Measurements from ENCODE around the gene KRTAP5-7.
A peak's percentile ranks its signal among the peaks of the same experiment; 100 is the strongest.
"Not testable (repeated sequence)": the region's sequence is repeated elsewhere in the genome, so short reads cannot be mapped to it uniquely, and the experiment has no call there.

The KRTAP5-7 gene

GRCh38 chr11:71558996-71559395, 31.9 kb downstream of the KRTAP5-7 start:
- no peak for DNase-seq (ENCODE audit: low read depth)

- DNase-seq (ENCODE audit: low read depth), result no peak
Measured at GRCh38 chr11:71562120-71562519, 35.1 kb downstream of the KRTAP5-7 start.

GRCh38 chr11:71563406-71563805, 36.3 kb downstream of the KRTAP5-7 start:
- peak; percentile 59 for DNase-seq (ENCODE audit: low read depth)

- no peak for DNase-seq (ENCODE audit: low read depth)
Measured at GRCh38 chr11:71564430-71564829, 37.4 kb downstream of the KRTAP5-7 start.

- DNase-seq (ENCODE audit: low read depth), result no peak
Measured at GRCh38 chr11:71565263-71565662, 38.2 kb downstream of the KRTAP5-7 start, which contains the start of gene KRTAP5-10. TSS of gene KRTAP5-10 (plus strand) at chr11:71565563. CDS start at chr11:71565588, 25 bp downstream.

GRCh38 chr11:71566081-71566620, 39.1 kb downstream of the KRTAP5-7 start:
- no peak for DNase-seq (ENCODE audit: low read depth)

- not testable (repeated sequence) for DNase-seq (ENCODE audit: low read depth)
Measured at GRCh38 chr11:71566626-71567599, 39.8 kb downstream of the KRTAP5-7 start.

- DNase-seq (ENCODE audit: low read depth), result not testable (repeated sequence)
Measured at GRCh38 chr11:71567633-71568032, 40.6 kb downstream of the KRTAP5-7 start.

- DNase-seq (ENCODE audit: low read depth), result peak; percentile 9
Measured at GRCh38 chr11:71568704-71569349, 41.8 kb downstream of the KRTAP5-7 start.

- DNase-seq (ENCODE audit: low read depth), result not testable (repeated sequence)
Measured at GRCh38 chr11:71571101-71571850, 44.2 kb downstream of the KRTAP5-7 start.

- DNase-seq (ENCODE audit: low read depth), result no peak
Measured at GRCh38 chr11:71572811-71573210, 45.7 kb downstream of the KRTAP5-7 start.

- no peak for DNase-seq (ENCODE audit: low read depth)
Measured at GRCh38 chr11:71574418-71574817, 47.4 kb downstream of the KRTAP5-7 start.

GRCh38 chr11:71575723-71576424, 48.8 kb downstream of the KRTAP5-7 start:
- no peak for DNase-seq (ENCODE audit: low read depth)

GRCh38 chr11:71576688-71577465, 49.8 kb downstream of the KRTAP5-7 start:
- DNase-seq (ENCODE audit: low read depth), result not testable (repeated sequence)

GRCh38 chr11:71577469-71578004, 50.5 kb downstream of the KRTAP5-7 start:
- no peak for DNase-seq (ENCODE audit: low read depth)

All from EH (cell line).